ENCODE measurements around the gene GABRA4.

- TF ChIP-seq CTCF (IDR thresholded peaks at IDR 0.05) (no peak), POLR2A (IDR thresholded peaks at IDR 0.05) (no peak)
Measured at GRCh38 chr4:46952451-46952850, 40.9 kb downstream of the GABRA4 start.
